GM12891 (cell line): ENCODE results near the gene C2orf80.

ENCODE experiments used
- PAX5 ChIP-seq: IDR thresholded peaks from 2 replicates; pipeline ENCODE4 v1.6.1; 2011; ENCODE audit warnings: low read length, moderate library complexity, mild to moderate bottlenecking; ENCODE audit not compliant: insufficient read depth, severe bottlenecking
- POLR2A ChIP-seq: IDR thresholded peaks from 2 replicates; pipeline ENCODE4 v1.6.1; 2011; ENCODE audit warnings: low read depth, low read length, control low read depth
- POLR2AphosphoS5 ChIP-seq: IDR thresholded peaks from 2 replicates; pipeline ENCODE4 v1.6.1; 2011; ENCODE audit warnings: low read depth, low read length, control low read depth
- TAF1 ChIP-seq: IDR thresholded peaks from 2 replicates; pipeline ENCODE4 v1.6.1; 2011; ENCODE audit warnings: low read depth, low read length, control low read depth

DNA sequence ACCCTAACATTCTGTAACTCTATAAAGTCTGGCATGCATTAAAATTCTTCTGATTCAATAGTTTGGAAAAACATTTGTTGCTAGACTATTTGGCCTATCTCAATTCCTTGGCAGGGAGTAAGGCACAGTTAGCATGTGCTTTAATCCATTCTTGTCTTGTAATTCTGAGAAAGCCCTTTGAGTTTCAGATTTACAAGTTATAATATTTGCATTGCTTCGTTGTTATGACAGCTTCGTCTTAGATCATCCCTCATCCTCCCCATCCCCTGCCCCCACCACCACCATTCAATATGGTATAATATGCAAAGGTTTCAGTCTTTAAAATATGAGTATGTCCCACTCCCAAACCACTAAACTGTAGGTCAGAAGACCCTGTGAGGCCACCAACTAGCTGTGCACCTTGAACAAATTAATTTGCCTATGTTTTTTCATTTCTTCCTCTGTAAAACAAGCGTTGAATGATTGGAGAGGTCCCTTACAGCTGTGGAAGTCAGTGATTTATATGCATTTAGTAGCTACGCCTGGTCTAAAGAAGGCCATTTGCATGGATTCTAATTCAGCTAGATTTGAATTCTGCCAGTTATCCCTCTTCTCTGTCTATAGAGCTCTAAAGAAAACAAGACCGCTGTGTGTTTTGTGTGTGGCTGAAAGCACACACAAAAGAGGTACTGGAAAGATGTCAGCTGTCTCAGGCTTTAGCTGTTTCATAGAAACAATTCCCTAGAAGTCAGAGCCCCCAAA is 591 bp downstream of the C2orf80 start:
- no peak for TF ChIP-seq PAX5
- no peak for TF ChIP-seq POLR2AphosphoS5
- no peak for TF ChIP-seq TAF1
- no peak for TF ChIP-seq POLR2A
